ENCODE results near the gene S100A12. TPM values are rescaled to one million over a fixed set of nuclear protein-coding genes. Genes with fewer than 3 reads are reported as not detected.
"Not testable (repeated sequence)": the region's sequence is repeated elsewhere in the genome, so short reads cannot be mapped to it uniquely, and the experiment has no call there.

The S100A12 gene
- total and polyA plus RNA-seq, 10 donors: 126 to 1,354 (median 265) TPM

- no peak for DNase-seq
- H3K9me3 ChIP-seq: no peaks in the 10 kb centered on the region
- H3K27ac ChIP-seq: no peak overlapping the region
- H3K36me3 ChIP-seq: no peaks in the 10 kb centered on the region
- peaks cover 0 to 90% (median 11%) of the 10 kb centered on the region in 7 donors for H3K27me3 ChIP-seq (replicated peaks in 1 of 7)
- intact Hi-C loops (cut with DNase I; ENCODE audit: low total_unique reads): no loop called here
- no peak for TF ChIP-seq POLR2A (IDR thresholded peaks at IDR 0.05)
- TF ChIP-seq POLR2AphosphoS5 (IDR thresholded peaks at IDR 0.05): no peak
- no peak for TF ChIP-seq CTCF (IDR thresholded peaks at IDR 0.05 in 8 of 11, conservative IDR thresholded peaks at IDR 0.05 in 3 of 11)
- no peak overlapping the region for H3K4me3 ChIP-seq
- H3K4me1 ChIP-seq: peaks cover 0 to 44% (median 22%) of the 10 kb centered on the region in 6 donors
- 67 to 76% (median 73%) methylated on average over 7 of the region's 7 CpGs for WGBS, 5 donors
Observed at GRCh38 chr1:153347856-153348255, 27.6 kb downstream of the S100A12 start.

- intact Hi-C loops (cut with DNase I; ENCODE audit: low total_unique reads); H3K4me3 ChIP-seq; H3K27ac ChIP-seq; DNase-seq; H3K36me3 ChIP-seq; H3K9me3 ChIP-seq: not testable (repeated sequence)
- Histone ChIP-seq H3K27me3 (replicated peaks in 1 of 7) (peaks cover 0 to 92% (median 11%) of the 10 kb centered on the region in 7 donors), H3K4me1 (peaks cover 0 to 38% (median 20%) of the 10 kb centered on the region in 6 donors)
- WGBS, 5 donors: 66 to 83% (median 78%) methylated on average over 14 of the region's 14 CpGs
Observed at GRCh38 chr1:153347049-153347448, 28.4 kb downstream of the S100A12 start.

GRCh38 chr1:153346077-153346723, 29.2 kb downstream of the S100A12 start:
- no peak for TF ChIP-seq POLR2A (IDR thresholded peaks at IDR 0.05)
- TF ChIP-seq POLR2AphosphoS5 (IDR thresholded peaks at IDR 0.05): no peak
- no peak for TF ChIP-seq CTCF (IDR thresholded peaks at IDR 0.05 in 8 of 11, conservative IDR thresholded peaks at IDR 0.05 in 3 of 11)
- H3K27me3 ChIP-seq (replicated peaks in 1 of 7): peaks cover 0 to 93% (median 11%) of the 10 kb centered on the region in 7 donors
- intact Hi-C loops (cut with DNase I; ENCODE audit: low total_unique reads): no loop called here
- H3K9me3 ChIP-seq: no peaks in the 10 kb centered on the region
- H3K4me1 ChIP-seq: peaks cover 0 to 38% (median 20%) of the 10 kb centered on the region in 6 donors
- H3K36me3 ChIP-seq: no peaks in the 10 kb centered on the region
- no peak overlapping the region for H3K4me3 ChIP-seq
- peak; percentile 16 for DNase-seq
- WGBS, 5 donors: 22 to 34% (median 26%) methylated on average over 6 of the region's 6 CpGs
- no peak overlapping the region for H3K27ac ChIP-seq

- Histone ChIP-seq H3K27me3 (replicated peaks in 1 of 7) (peaks cover 0 to 89% (median 11%) of the 10 kb centered on the region in 7 donors), H3K27ac (peak overlapping the region in 1 of 8 donors; percentile 55), H3K4me3 (no peak overlapping the region), H3K9me3 (no peaks in the 10 kb centered on the region), H3K36me3 (no peaks in the 10 kb centered on the region), H3K4me1 (peaks cover 0 to 38% (median 20%) of the 10 kb centered on the region in 6 donors)
- DNase-seq: no peak
- intact Hi-C loops (cut with DNase I; ENCODE audit: low total_unique reads): no loop called here
- WGBS, 5 donors: 56 to 69% (median 62%) methylated on average over 9 to 14 of the region's 14 CpGs
- TF ChIP-seq POLR2A (IDR thresholded peaks at IDR 0.05): no peak
- TF ChIP-seq POLR2AphosphoS5 (IDR thresholded peaks at IDR 0.05): no peak
- TF ChIP-seq CTCF (IDR thresholded peaks at IDR 0.05 in 8 of 11, conservative IDR thresholded peaks at IDR 0.05 in 3 of 11): no peak
Observed at GRCh38 chr1:153345187-153346076, 30.0 kb downstream of the S100A12 start.
